WTC11 (cell line): Measurements from ENCODE around the gene TMEFF2.

Source experiments
- CTCF ChIP-seq: fragments of 200-600 bp; IDR thresholded peaks from 2 replicates; pipeline ENCODE4 v1.8.0; 2022; ENCODE audit warnings: antibody characterized with exemption
- E2F4 ChIP-seq: sonication (generic); formaldehyde crosslinking; IDR thresholded peaks from 2 replicates; pipeline ENCODE4 v1.8.1; 2022; ENCODE audit warnings: low read depth, mild to moderate bottlenecking, moderate library complexity, missing genetic modification reagents, borderline replicate concordance
- FOXJ3 ChIP-seq: sonication (generic); formaldehyde crosslinking; IDR thresholded peaks from 2 replicates; pipeline ENCODE4 v1.9.0; 2021; ENCODE audit warnings: missing genetic modification reagents, mild to moderate bottlenecking, borderline replicate concordance
- FOXK1 ChIP-seq: sonication (generic); formaldehyde crosslinking; IDR thresholded peaks from 2 replicates; pipeline ENCODE4 v1.8.0; 2022; ENCODE audit warnings: mild to moderate bottlenecking, moderate library complexity, missing genetic modification reagents
- FOXP4 ChIP-seq: sonication (generic); formaldehyde crosslinking; IDR thresholded peaks from 2 replicates; pipeline ENCODE4 v1.8.0; 2022; ENCODE audit warnings: mild to moderate bottlenecking, missing genetic modification reagents
- MAX ChIP-seq: sonication (generic); formaldehyde crosslinking; IDR thresholded peaks from 2 replicates; pipeline ENCODE4 v1.8.0; 2022; ENCODE audit warnings: mild to moderate bottlenecking, missing genetic modification reagents
- ZNF281 ChIP-seq: sonication (generic); formaldehyde crosslinking; IDR thresholded peaks from 2 replicates; pipeline ENCODE4 v1.8.0; 2023; ENCODE audit warnings: mild to moderate bottlenecking, missing genetic modification reagents
- ZNF416 ChIP-seq: fragments of 250-450 bp; sonication (Bioruptor Pico); IDR thresholded peaks from 2 replicates; pipeline ENCODE4 v1.9.0; 2021; ENCODE audit warnings: mild to moderate bottlenecking, inconsistent platforms

GRCh38 chr2:192202373-192202772 is 7.6 kb upstream of the TMEFF2 start:
- TF ChIP-seq CTCF (no peak), MAX (CRISPR knock-in tag) (no peak), FOXK1 (CRISPR knock-in tag) (no peak), E2F4 (CRISPR knock-in tag) (no peak), FOXJ3 (CRISPR knock-in tag) (no peak), ZNF281 (no peak), FOXP4 (CRISPR knock-in tag) (no peak), ZNF416 (no peak)
